Type B pancreatic cell (in vitro differentiated cells): ENCODE data around the gene DPP6. TPM values are rescaled to one million over a fixed set of nuclear protein-coding genes. Genes with fewer than 3 reads are reported as not detected.

Experiments used
- DNase-seq: peaks from one replicate; pipeline ENCODE4 v3.0.0; 2021; ENCODE audit warnings: mixed read lengths; ENCODE audit not compliant: unreplicated experiment; ENCODE audit errors: extremely low spot score
- H3K27ac Mint-ChIP-seq: 2 replicates; pipeline ENCODE4 v1.8.0; 2021; ENCODE audit warnings: mild to moderate bottlenecking, mixed read lengths
- H3K27me3 Mint-ChIP-seq: 2 replicates; pipeline ENCODE4 v1.8.0; 2021; ENCODE audit warnings: mixed read lengths
- H3K36me3 Mint-ChIP-seq: 2 replicates; pipeline ENCODE4 v1.8.0; 2021; ENCODE audit warnings: mixed read lengths
- H3K4me1 Mint-ChIP-seq: one replicate; pipeline ENCODE4 v1.8.0; 2021; ENCODE audit warnings: mixed read lengths; ENCODE audit not compliant: unreplicated experiment
- H3K4me3 Mint-ChIP-seq: 2 replicates; pipeline ENCODE4 v1.8.0; 2021; ENCODE audit warnings: mild to moderate bottlenecking, mixed read lengths
- H3K9me3 Mint-ChIP-seq: 2 replicates; pipeline ENCODE4 v1.8.0; 2021; ENCODE audit warnings: mixed read lengths
- CTCF ChIP-seq: fragments of 200-600 bp; sonication (generic); conservative IDR thresholded peaks from 2 replicates; pipeline ENCODE4 v1.5.0; 2021; ENCODE audit warnings: antibody characterized with exemption, mild to moderate bottlenecking
- total RNA-seq: library from RNA; stranded (reverse); gene quantifications from 2 replicates; pipeline ENCODE4 v1.2.1, GENCODE V29; 2021; ENCODE audit warnings: low replicate concordance

DPP6 gene
- total RNA-seq, 1 donor from 2014 or later, result 4.1 TPM

- peaks cover 11% of the 10 kb centered on the region for H3K9me3 Mint-ChIP-seq
- DNase-seq, result no peak
- no peak overlapping the region for H3K27ac Mint-ChIP-seq
- H3K4me3 Mint-ChIP-seq, result no peak overlapping the region
- H3K36me3 Mint-ChIP-seq, result no peaks in the 10 kb centered on the region
- H3K4me1 Mint-ChIP-seq, result no peaks in the 10 kb centered on the region
- no peak for TF ChIP-seq CTCF
- no peaks in the 10 kb centered on the region for H3K27me3 Mint-ChIP-seq
Measured at GRCh38 chr7:154726368-154726767, 674.2 kb downstream of the DPP6 start.

- Mint-ChIP-seq H3K4me3 (no peak overlapping the region), H3K4me1 (no peaks in the 10 kb centered on the region), H3K27ac (no peak overlapping the region), H3K9me3 (peaks cover 11% of the 10 kb centered on the region), H3K27me3 (no peaks in the 10 kb centered on the region), H3K36me3 (no peaks in the 10 kb centered on the region)
- TF ChIP-seq CTCF, result no peak
- DNase-seq, result no peak
Measured at GRCh38 chr7:154729056-154729455, 676.9 kb downstream of the DPP6 start.

- Mint-ChIP-seq H3K27me3 (no peaks in the 10 kb centered on the region), H3K4me1 (no peaks in the 10 kb centered on the region), H3K27ac (no peak overlapping the region), H3K4me3 (no peak overlapping the region), H3K36me3 (no peaks in the 10 kb centered on the region), H3K9me3 (no peaks in the 10 kb centered on the region)
- TF ChIP-seq CTCF, result no peak
- no peak for DNase-seq
Measured at GRCh38 chr7:154735766-154736165, 683.6 kb downstream of the DPP6 start.

GRCh38 chr7:154736389-154736788, 684.2 kb downstream of the DPP6 start:
- H3K9me3 Mint-ChIP-seq, result no peaks in the 10 kb centered on the region
- H3K27me3 Mint-ChIP-seq, result no peaks in the 10 kb centered on the region
- H3K36me3 Mint-ChIP-seq, result no peaks in the 10 kb centered on the region
- no peak for DNase-seq
- no peak overlapping the region for H3K4me3 Mint-ChIP-seq
- TF ChIP-seq CTCF, result no peak
- no peak overlapping the region for H3K27ac Mint-ChIP-seq
- H3K4me1 Mint-ChIP-seq, result no peaks in the 10 kb centered on the region

- DNase-seq, result no peak
- no peak overlapping the region for H3K27ac Mint-ChIP-seq
- H3K36me3 Mint-ChIP-seq, result no peaks in the 10 kb centered on the region
- no peak for TF ChIP-seq CTCF
- no peak overlapping the region for H3K4me3 Mint-ChIP-seq
- H3K27me3 Mint-ChIP-seq, result peaks cover 14% of the 10 kb centered on the region
- no peaks in the 10 kb centered on the region for H3K4me1 Mint-ChIP-seq
- no peaks in the 10 kb centered on the region for H3K9me3 Mint-ChIP-seq
Measured at GRCh38 chr7:154738216-154738615, 686.0 kb downstream of the DPP6 start.

GRCh38 chr7:154741131-154741530, 688.9 kb downstream of the DPP6 start:
- Mint-ChIP-seq H3K4me1 (no peaks in the 10 kb centered on the region), H3K27me3 (peaks cover 28% of the 10 kb centered on the region), H3K27ac (no peak overlapping the region), H3K9me3 (no peaks in the 10 kb centered on the region), H3K4me3 (no peak overlapping the region), H3K36me3 (no peaks in the 10 kb centered on the region)
- DNase-seq, result no peak
- TF ChIP-seq CTCF, result no peak
